ENCODE results near the gene ZAR1. TPM values are rescaled to one million over a fixed set of nuclear protein-coding genes. Genes with fewer than 3 reads are reported as not detected.

Gene ZAR1
- total RNA-seq, 1 experiment from 2014 or later: not detected

- Histone ChIP-seq H3K4me1 (ENCODE audit: insufficient read depth, low read length, poor library complexity, severe bottlenecking) (no peaks in the 10 kb centered on the region), H3K9me3 (ENCODE audit: low read depth, low read length, poor library complexity, severe bottlenecking) (no peaks in the 10 kb centered on the region), H3K27me3 (replicated peaks; ENCODE audit: insufficient read depth, low read depth, low read length, poor library complexity) (no peaks in the 10 kb centered on the region), H3K4me3 (ENCODE audit: low read depth, low read length, poor library complexity, severe bottlenecking) (no peak overlapping the region), H3K27ac (ENCODE audit: low read depth, low read length, poor library complexity, severe bottlenecking) (no peak overlapping the region), H3K36me3 (ENCODE audit: insufficient read depth, low read length, poor library complexity, severe bottlenecking) (peaks cover 5% of the 10 kb centered on the region)
- no peak for DNase-seq (ENCODE audit: low spot score)
- TF ChIP-seq EZH2 (IDR thresholded peaks at IDR 0.05; ENCODE audit: borderline replicate concordance, low read depth, low read length, poor library complexity, severe bottlenecking): no peak
- TF ChIP-seq CTCF (conservative IDR thresholded peaks at IDR 0.05; ENCODE audit: low read depth, low read length): no peak
- intact Hi-C loops (cut with micrococcal nuclease; ENCODE audit: unreplicated experiment): no loop called here
- CTCF ChIA-PET: no interaction called here
- BruUV-seq (replicated peaks): no TSS peak
- POLR2A ChIA-PET (ENCODE audit: low non-redundant PET): no interaction called here
Observed at GRCh38 chr4:48506716-48507115, 16.7 kb downstream of the ZAR1 start.

DNA sequence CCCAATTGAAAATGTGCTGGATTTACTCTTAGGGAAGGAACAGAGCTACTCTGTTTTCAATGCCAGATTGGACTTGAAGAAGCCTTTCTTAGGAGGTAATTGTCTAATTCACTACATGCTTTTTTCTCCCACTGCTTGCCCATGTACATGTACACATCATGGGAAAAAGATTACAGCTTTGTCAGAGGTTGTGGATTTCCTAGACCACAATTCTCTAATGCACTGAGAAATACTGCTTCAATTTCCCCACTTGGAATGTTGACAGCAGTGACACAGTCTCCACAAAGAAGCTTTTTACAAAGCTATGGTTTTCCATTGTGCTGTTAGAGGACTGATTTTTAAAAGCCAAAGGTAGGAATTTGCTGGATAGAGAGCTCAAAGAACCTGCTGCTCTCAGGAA lies 19.5 kb downstream of the ZAR1 start:
- no peak for DNase-seq (ENCODE audit: low spot score)
- H3K27me3 ChIP-seq (replicated peaks; ENCODE audit: insufficient read depth, low read depth, low read length, poor library complexity): no peaks in the 10 kb centered on the region
- ChIA-PET CTCF (no interaction called here), POLR2A (ENCODE audit: low non-redundant PET) (interaction anchor here (0.6 kb wide), 1 partner anchor 10 kb away, joined by 3 read pairs; no protein-coding TSS in a partner anchor)
- no peak overlapping the region for H3K4me3 ChIP-seq (ENCODE audit: low read depth, low read length, poor library complexity, severe bottlenecking)
- H3K36me3 ChIP-seq (ENCODE audit: insufficient read depth, low read length, poor library complexity, severe bottlenecking): peaks cover 17% of the 10 kb centered on the region
- H3K27ac ChIP-seq (ENCODE audit: low read depth, low read length, poor library complexity, severe bottlenecking): no peak overlapping the region
- H3K9me3 ChIP-seq (ENCODE audit: low read depth, low read length, poor library complexity, severe bottlenecking): no peaks in the 10 kb centered on the region
- intact Hi-C loops (cut with micrococcal nuclease; ENCODE audit: unreplicated experiment): no loop called here
- BruUV-seq (replicated peaks): no TSS peak
- no peaks in the 10 kb centered on the region for H3K4me1 ChIP-seq (ENCODE audit: insufficient read depth, low read length, poor library complexity, severe bottlenecking)
- TF ChIP-seq CTCF (conservative IDR thresholded peaks at IDR 0.05; ENCODE audit: low read depth, low read length): no peak
- TF ChIP-seq EZH2 (IDR thresholded peaks at IDR 0.05; ENCODE audit: borderline replicate concordance, low read depth, low read length, poor library complexity, severe bottlenecking): no peak

DNA sequence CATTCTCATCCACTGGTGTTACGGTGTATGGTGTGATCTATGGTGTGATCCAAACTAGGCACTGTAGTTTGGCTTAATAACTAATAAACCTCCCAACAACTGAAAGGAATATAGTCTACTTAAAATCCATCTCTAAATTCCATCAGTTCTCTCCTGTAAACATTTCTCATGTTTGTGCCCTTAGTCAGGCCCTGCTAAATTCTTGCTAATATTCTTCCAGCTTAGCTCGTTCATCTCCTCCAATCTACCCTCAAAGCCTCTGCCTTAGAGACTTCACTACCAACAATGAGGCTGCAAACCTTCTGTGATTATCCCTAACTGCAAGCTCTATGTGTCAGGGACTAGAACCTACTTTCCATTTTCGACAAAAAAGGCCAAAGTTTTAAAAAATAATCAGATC lies 28.1 kb downstream of the ZAR1 start:
- TF ChIP-seq EZH2 (IDR thresholded peaks at IDR 0.05; ENCODE audit: borderline replicate concordance, low read depth, low read length, poor library complexity, severe bottlenecking): no peak
- no peak for TF ChIP-seq CTCF (conservative IDR thresholded peaks at IDR 0.05; ENCODE audit: low read depth, low read length)
- no peak overlapping the region for H3K4me3 ChIP-seq (ENCODE audit: low read depth, low read length, poor library complexity, severe bottlenecking)
- BruUV-seq (replicated peaks): no TSS peak
- no peaks in the 10 kb centered on the region for H3K27me3 ChIP-seq (replicated peaks; ENCODE audit: insufficient read depth, low read depth, low read length, poor library complexity)
- intact Hi-C loops (cut with micrococcal nuclease; ENCODE audit: unreplicated experiment): no loop called here
- peaks cover 31% of the 10 kb centered on the region for H3K36me3 ChIP-seq (ENCODE audit: insufficient read depth, low read length, poor library complexity, severe bottlenecking)
- H3K27ac ChIP-seq (ENCODE audit: low read depth, low read length, poor library complexity, severe bottlenecking): no peak overlapping the region
- H3K4me1 ChIP-seq (ENCODE audit: insufficient read depth, low read length, poor library complexity, severe bottlenecking): no peaks in the 10 kb centered on the region
- no peak for DNase-seq (ENCODE audit: low spot score)
- H3K9me3 ChIP-seq (ENCODE audit: low read depth, low read length, poor library complexity, severe bottlenecking): no peaks in the 10 kb centered on the region
- CTCF ChIA-PET: no interaction called here
- POLR2A ChIA-PET (ENCODE audit: low non-redundant PET): no interaction called here
